ENCODE results near the gene TPRX2. TPM values are rescaled to one million over a fixed set of nuclear protein-coding genes. Genes with fewer than 3 reads are reported as not detected.

TPRX2 gene
- total RNA-seq, 2 donors from 2014 or later, result not detected

Other genes with a start within 250 kb of the TPRX2 start
- gene EHD2, start 145.8 kb upstream of the TPRX2 start, total RNA-seq, result not detected
- 100 to 1,000 TPM; 180 to 213 TPM for gene NOP53, start 113.7 kb upstream of the TPRX2 start, total RNA-seq
- 100 to 1,000 TPM in 1 of 2 donors, 10 to 100 TPM in 1; 68.9 to 118 TPM for gene SELENOW, start 80.5 kb upstream of the TPRX2 start, total RNA-seq
- gene TPRX1, start 54.7 kb upstream of the TPRX2 start, total RNA-seq, result not detected
- not detected for gene CRX, start 37.3 kb upstream of the TPRX2 start, total RNA-seq
- not detected for gene SULT2A1, start 27.1 kb downstream of the TPRX2 start, total RNA-seq
- gene BSPH1, start 132.9 kb downstream of the TPRX2 start, total RNA-seq, result not detected
- not detected for gene ELSPBP1, start 135.4 kb downstream of the TPRX2 start, total RNA-seq
- not detected for gene CABP5, start 184.8 kb downstream of the TPRX2 start, total RNA-seq